OCI-LY1 (cell line): ENCODE results near the gene SCRN1.
A peak's percentile ranks its signal among the peaks of the same experiment; 100 is the strongest.

ENCODE experiments used
- H2AFZ ChIP-seq: fragments of 200-600 bp; sonication (generic), shearing (Covaris generic); 2 replicates; pipeline ENCODE4 v1.6.0; 2014; ENCODE audit warnings: antibody characterized with exemption, mild to moderate bottlenecking, low read length
- H3F3A ChIP-seq: fragments of 200-600 bp; sonication (generic), shearing (Covaris generic); 2 replicates; pipeline ENCODE4 v1.6.0; 2014; ENCODE audit warnings: mild to moderate bottlenecking, antibody characterized with exemption, low read length, moderate library complexity; ENCODE audit not compliant: insufficient read depth
- H3K27ac ChIP-seq: fragments of 200-600 bp; sonication (generic); 2 replicates; pipeline ENCODE4 v1.5.1; 2014; ENCODE audit warnings: low read length, mixed run types, mild to moderate bottlenecking, low read depth; ENCODE audit not compliant: poor library complexity, severe bottlenecking
- H3K27me3 ChIP-seq: fragments of 200-600 bp; sonication (generic); 2 replicates; pipeline ENCODE4 v1.6.0; 2014; ENCODE audit warnings: antibody characterized with exemption, mild to moderate bottlenecking, low read length, moderate library complexity; ENCODE audit not compliant: insufficient read depth
- H3K36me3 ChIP-seq: fragments of 200-600 bp; sonication (generic); 2 replicates; pipeline ENCODE4 v1.6.1; 2014; ENCODE audit warnings: mild to moderate bottlenecking, antibody characterized with exemption, low read length, moderate library complexity, mixed read lengths; ENCODE audit not compliant: insufficient read depth
- H3K4me1 ChIP-seq: fragments of 200-600 bp; sonication (generic); 2 replicates; pipeline ENCODE4 v1.5.1; 2014; ENCODE audit warnings: mild to moderate bottlenecking, low read length, moderate library complexity; ENCODE audit not compliant: insufficient read depth, severe bottlenecking
- H3K4me2 ChIP-seq: fragments of 200-600 bp; sonication (generic), shearing (Covaris generic); 2 replicates; pipeline ENCODE4 v1.6.1; 2014; ENCODE audit warnings: low read length
- H3K4me3 ChIP-seq: fragments of 200-600 bp; sonication (generic); 2 replicates; pipeline ENCODE4 v1.5.1; 2014; ENCODE audit warnings: low read length, low read depth, mild to moderate bottlenecking, mixed read lengths; ENCODE audit not compliant: poor library complexity, severe bottlenecking
- H3K79me2 ChIP-seq: fragments of 200-600 bp; shearing (Covaris generic); 2 replicates; pipeline ENCODE4 v1.6.1; 2016; ENCODE audit warnings: mixed run types, low read length, mixed read lengths; ENCODE audit not compliant: insufficient read depth
- H3K9ac ChIP-seq: fragments of 200-600 bp; sonication (generic), shearing (Covaris generic); 2 replicates; pipeline ENCODE4 v1.6.1; 2014; ENCODE audit warnings: mild to moderate bottlenecking, low read length, mixed read lengths
- H3K9me2 ChIP-seq: fragments of 200-600 bp; sonication (generic), shearing (Covaris generic); 2 replicates; pipeline ENCODE4 v1.6.1; 2014; ENCODE audit warnings: low read depth, mild to moderate bottlenecking, low read length, mixed read lengths
- H3K9me3 ChIP-seq: fragments of 200-600 bp; shearing (Covaris generic); 2 replicates; pipeline ENCODE4 v1.6.1; 2014; ENCODE audit warnings: low read length, mixed read lengths
- H4K20me1 ChIP-seq: fragments of 200-600 bp; sonication (generic), shearing (Covaris generic); 2 replicates; pipeline ENCODE4 v1.6.0; 2016; ENCODE audit warnings: mild to moderate bottlenecking, low read length; ENCODE audit not compliant: insufficient read depth
- CTCF ChIP-seq: fragments of 200-600 bp; sonication (generic), shearing (Covaris generic); IDR thresholded peaks from 2 replicates; pipeline ENCODE4 v1.5.1; 2017; ENCODE audit warnings: mild to moderate bottlenecking, antibody characterized with exemption, low read length, moderate library complexity, mixed read lengths
- EZH2 ChIP-seq: fragments of 200-600 bp; sonication (generic), shearing (Covaris generic); IDR thresholded peaks from 2 replicates; pipeline ENCODE4 v1.8.0; 2017; ENCODE audit warnings: borderline replicate concordance, mixed run types, mild to moderate bottlenecking, antibody characterized with exemption, low read length, moderate library complexity, mixed read lengths

The SCRN1 gene

DNA sequence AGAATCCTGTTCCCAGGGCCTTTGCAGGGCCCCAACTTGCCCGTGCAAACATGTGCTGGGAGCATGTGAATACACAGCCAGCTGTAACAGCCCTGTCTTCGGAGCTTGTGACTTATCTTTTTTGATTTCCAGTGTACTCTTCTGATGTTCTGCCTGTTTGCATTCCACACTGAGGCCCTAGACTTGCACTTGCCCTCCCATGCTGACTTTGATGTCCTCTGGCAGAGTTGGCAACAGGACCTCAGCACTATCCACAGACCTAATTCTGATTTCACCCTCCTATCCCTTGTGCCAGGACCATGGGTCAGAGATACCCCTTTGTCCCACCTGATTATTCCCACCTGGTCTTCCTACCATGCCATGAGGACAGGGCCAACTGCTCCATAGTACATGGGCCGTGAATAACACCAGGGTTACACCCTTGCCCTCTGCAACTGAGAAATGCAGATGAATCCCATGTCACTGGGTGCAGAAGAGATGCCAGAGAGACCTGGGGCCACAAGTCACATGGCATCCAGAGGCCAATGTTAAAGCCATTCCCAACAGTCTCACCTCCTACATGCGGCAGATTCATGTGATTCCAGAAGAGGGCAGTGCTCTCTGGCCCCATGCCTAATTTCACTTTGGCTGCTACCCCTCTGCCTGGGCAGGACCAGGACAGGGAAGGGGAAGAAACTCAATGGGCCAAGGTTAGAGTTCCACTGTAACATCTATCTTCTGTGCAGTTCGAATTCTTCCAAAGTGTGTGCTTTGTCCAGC is 43.0 kb downstream of the SCRN1 start:
- Histone ChIP-seq H3K79me2 (no peaks in the 10 kb centered on the region), H3K27me3 (no peaks in the 10 kb centered on the region), H3K9ac (no peak overlapping the region), H4K20me1 (no peaks in the 10 kb centered on the region), H3K36me3 (peaks cover 91% of the 10 kb centered on the region), H3K4me1 (no peaks in the 10 kb centered on the region), H3K4me2 (no peak overlapping the region), H2AFZ (no peak overlapping the region), H3K9me2 (no peaks in the 10 kb centered on the region), H3K4me3 (no peak overlapping the region), H3F3A (no peaks in the 10 kb centered on the region), H3K9me3 (peaks cover 15% of the 10 kb centered on the region), H3K27ac (no peak overlapping the region)
- TF ChIP-seq EZH2 (no peak), CTCF (peak; percentile 34; the same call in 1 of the 2 replicates)

GRCh38 chr7:29945259-29945809 is 44.3 kb downstream of the SCRN1 start:
- Histone ChIP-seq H3K9me2 (no peaks in the 10 kb centered on the region), H3F3A (no peaks in the 10 kb centered on the region), H3K9ac (no peak overlapping the region), H3K4me1 (no peaks in the 10 kb centered on the region), H4K20me1 (no peaks in the 10 kb centered on the region), H3K4me2 (no peak overlapping the region), H3K9me3 (peaks cover 2% of the 10 kb centered on the region; the same call in 1 of the 2 replicates), H3K36me3 (peaks cover 91% of the 10 kb centered on the region), H3K4me3 (no peak overlapping the region), H3K27ac (no peak overlapping the region), H2AFZ (no peak overlapping the region), H3K79me2 (no peaks in the 10 kb centered on the region), H3K27me3 (no peaks in the 10 kb centered on the region)
- TF ChIP-seq EZH2 = no peak
- no peak for TF ChIP-seq CTCF

DNA sequence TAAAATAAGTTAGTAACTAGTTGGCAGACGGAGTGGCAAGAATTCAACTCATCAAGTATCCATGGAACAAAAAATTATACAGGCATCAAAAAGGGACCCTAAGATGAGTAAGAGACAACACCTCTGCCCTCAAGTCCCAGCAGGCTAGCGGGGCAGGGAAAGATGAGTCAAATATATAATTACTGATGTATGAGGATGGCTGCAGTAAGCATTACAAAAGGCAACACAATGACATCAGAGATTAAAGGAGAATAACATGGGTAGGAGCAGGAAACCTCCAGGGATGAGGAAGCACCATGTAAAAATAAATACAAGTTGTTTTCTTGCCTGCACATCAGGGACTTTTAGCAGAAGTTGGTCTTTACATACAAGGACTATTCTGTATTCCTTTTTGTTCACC is 49.4 kb downstream of the SCRN1 start:
- Histone ChIP-seq H3K9me2 (no peaks in the 10 kb centered on the region), H3F3A (no peaks in the 10 kb centered on the region), H3K4me3 (no peak overlapping the region), H3K4me2 (no peak overlapping the region), H4K20me1 (no peaks in the 10 kb centered on the region), H2AFZ (no peak overlapping the region), H3K4me1 (no peaks in the 10 kb centered on the region), H3K9me3 (0 out of 2 replicates have a peak, but pooled peaks cover 3% of the 10 kb centered on the region), H3K27ac (no peak overlapping the region), H3K9ac (no peak overlapping the region), H3K27me3 (no peaks in the 10 kb centered on the region), H3K79me2 (no peaks in the 10 kb centered on the region), H3K36me3 (peaks cover 94% of the 10 kb centered on the region)
- no peak for TF ChIP-seq EZH2
- TF ChIP-seq CTCF = no peak
